ENCODE measurements around the gene STX2. TPM values are rescaled to one million over a fixed set of nuclear protein-coding genes. Genes with fewer than 3 reads are reported as not detected.
"Not testable (repeated sequence)": the region's sequence is repeated elsewhere in the genome, so short reads cannot be mapped to it uniquely, and the experiment has no call there.

STX2 gene
- total and polyA plus RNA-seq, 3 donors from 2014 or later = 27.3 to 39.5 (median 33.5) TPM

DNA sequence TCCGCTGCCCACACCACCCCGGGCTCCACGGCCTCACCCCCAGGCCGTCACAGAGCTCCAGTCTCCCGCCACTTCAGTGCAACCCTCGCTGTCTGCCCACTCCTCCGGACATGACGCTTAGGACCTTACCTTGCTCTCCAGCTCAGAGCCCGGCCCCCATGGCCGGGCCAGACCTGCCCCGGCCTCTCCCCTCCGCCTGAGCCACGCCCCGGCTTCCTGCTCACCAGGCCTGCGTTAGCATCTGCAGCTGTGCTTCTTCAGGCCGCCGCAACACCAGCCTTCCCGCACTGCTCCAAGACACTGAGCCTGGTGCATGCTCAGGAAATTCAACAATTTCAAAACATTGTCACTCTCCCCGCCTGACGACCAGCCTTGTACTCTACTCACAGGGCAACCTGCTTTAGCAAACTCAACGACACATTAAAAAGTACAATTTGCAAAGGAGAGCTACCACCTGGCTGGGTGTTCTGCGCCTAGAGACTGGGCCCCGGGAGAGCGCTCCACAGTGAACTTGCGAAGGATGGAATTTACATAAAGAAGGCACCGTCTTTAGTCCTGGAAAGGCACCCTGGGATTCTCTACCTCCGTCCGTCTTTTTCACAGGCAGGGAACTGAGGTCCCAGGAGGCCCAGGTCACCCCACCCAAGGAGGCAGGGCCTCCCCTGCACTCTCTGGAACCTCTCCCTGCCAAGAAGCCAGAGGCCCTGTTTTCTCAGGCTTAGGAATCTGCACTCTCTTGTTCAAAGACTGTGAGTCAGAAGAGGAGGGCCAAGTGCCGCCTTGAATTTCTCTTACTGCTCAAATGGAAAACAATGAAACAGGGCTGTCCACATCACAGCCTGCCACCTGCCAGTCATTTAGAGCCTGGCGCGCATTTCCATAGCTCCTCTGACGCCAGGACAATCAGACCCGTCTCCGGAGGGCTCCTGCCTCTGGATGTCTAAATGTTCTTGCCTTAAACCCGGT, 51.3 kb downstream of the STX2 start:
- 69 to 77% methylated on average over 33 to 35 of the region's 35 CpGs for WGBS, 2 donors
- intact Hi-C loops (cut with DNase I; ENCODE audit: low total_unique reads) = no loop called here
- Histone ChIP-seq H3K27me3 (no peaks in the 10 kb centered on the region), H3K4me1 (no peaks in the 10 kb centered on the region), H3K36me3 (ENCODE audit: low read depth, missing control alignments) (no peaks in the 10 kb centered on the region), H3K4me3 (no peak overlapping the region), H3K27ac (no peak overlapping the region), H3K9me3 (no peaks in the 10 kb centered on the region)
- TF ChIP-seq, protein P1, sequence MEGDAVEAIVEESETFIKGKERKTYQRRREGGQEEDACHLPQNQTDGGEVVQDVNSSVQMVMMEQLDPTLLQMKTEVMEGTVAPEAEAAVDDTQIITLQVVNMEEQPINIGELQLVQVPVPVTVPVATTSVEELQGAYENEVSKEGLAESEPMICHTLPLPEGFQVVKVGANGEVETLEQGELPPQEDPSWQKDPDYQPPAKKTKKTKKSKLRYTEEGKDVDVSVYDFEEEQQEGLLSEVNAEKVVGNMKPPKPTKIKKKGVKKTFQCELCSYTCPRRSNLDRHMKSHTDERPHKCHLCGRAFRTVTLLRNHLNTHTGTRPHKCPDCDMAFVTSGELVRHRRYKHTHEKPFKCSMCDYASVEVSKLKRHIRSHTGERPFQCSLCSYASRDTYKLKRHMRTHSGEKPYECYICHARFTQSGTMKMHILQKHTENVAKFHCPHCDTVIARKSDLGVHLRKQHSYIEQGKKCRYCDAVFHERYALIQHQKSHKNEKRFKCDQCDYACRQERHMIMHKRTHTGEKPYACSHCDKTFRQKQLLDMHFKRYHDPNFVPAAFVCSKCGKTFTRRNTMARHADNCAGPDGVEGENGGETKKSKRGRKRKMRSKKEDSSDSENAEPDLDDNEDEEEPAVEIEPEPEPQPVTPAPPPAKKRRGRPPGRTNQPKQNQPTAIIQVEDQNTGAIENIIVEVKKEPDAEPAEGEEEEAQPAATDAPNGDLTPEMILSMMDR (IDR thresholded peaks at IDR 0.05) = no peak
- no peak for TF ChIP-seq POLR2A (IDR thresholded peaks at IDR 0.05)
- DNase-seq = no peak

DNA sequence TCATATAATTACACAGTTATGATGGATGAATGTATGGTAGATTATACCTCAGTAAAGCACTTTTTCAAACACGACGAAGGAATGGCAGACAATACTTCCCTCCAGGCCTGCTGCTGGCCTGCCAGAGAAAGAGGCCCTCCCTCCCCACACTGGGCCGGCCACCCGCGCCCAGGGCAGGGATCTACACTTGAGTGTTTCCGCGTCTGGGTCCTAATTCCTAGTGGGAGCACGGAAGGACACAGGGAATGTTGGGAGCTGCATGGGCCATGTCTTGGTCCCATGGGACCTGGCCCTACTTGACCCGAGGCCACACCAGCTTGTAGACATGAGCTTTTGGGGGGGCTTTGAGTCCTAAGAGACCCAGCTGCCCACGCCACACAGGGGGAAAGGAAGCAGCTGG, 52.0 kb downstream of the STX2 start:
- no peak overlapping the region for H3K27ac ChIP-seq
- no peaks in the 10 kb centered on the region for H3K9me3 ChIP-seq
- H3K4me1 ChIP-seq = no peaks in the 10 kb centered on the region
- TF ChIP-seq, protein P1 (IDR thresholded peaks at IDR 0.05) = no peak
- TF ChIP-seq POLR2A (IDR thresholded peaks at IDR 0.05) = no peak
- 61 to 67% methylated on average over 10 of the region's 10 CpGs for WGBS, 2 donors
- DNase-seq = no peak
- no peak overlapping the region for H3K4me3 ChIP-seq
- H3K36me3 ChIP-seq (ENCODE audit: low read depth, missing control alignments) = no peaks in the 10 kb centered on the region
- intact Hi-C loops (cut with DNase I; ENCODE audit: low total_unique reads) = no loop called here
- no peaks in the 10 kb centered on the region for H3K27me3 ChIP-seq

DNA sequence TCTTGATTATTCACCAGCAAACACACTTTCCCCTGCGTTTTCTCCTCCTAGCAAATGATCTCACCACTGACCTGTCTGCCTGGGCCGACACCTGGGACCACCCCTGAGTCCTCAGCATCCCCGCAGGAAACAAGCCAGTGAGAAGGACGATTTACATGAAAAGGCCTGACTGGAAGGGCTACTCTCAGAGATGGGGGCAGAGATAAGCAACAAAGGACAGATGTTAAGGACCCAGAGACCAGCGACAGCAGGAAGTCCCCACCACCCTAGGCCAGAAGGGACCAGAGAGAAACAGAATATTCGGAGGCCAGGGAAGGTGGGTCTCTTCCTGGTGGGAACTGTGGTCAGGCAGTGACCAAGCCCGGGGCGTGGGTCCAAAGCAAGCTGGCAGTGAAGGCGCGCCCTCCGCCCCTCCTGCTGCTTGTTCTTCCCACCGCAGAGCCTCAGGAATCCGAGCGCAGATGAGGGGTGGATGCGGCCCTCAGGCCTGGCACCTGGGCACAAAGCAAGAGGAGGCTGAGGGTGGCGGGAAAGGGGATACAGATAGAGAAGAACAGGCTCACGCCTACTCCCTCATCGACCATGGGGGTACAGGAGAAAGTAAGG, 55.8 kb downstream of the STX2 start:
- Histone ChIP-seq H3K4me3 (no peak overlapping the region), H3K4me1 (no peaks in the 10 kb centered on the region), H3K27ac (no peak overlapping the region), H3K36me3 (ENCODE audit: low read depth, missing control alignments) (no peaks in the 10 kb centered on the region), H3K9me3 (no peaks in the 10 kb centered on the region), H3K27me3 (no peaks in the 10 kb centered on the region)
- 82% methylated on average over 18 of the region's 18 CpGs for WGBS, 2 donors
- TF ChIP-seq, protein P1 (IDR thresholded peaks at IDR 0.05) = no peak
- no peak for TF ChIP-seq POLR2A (IDR thresholded peaks at IDR 0.05)
- intact Hi-C loops (cut with DNase I; ENCODE audit: low total_unique reads) = no loop called here
- DNase-seq = no peak

DNA sequence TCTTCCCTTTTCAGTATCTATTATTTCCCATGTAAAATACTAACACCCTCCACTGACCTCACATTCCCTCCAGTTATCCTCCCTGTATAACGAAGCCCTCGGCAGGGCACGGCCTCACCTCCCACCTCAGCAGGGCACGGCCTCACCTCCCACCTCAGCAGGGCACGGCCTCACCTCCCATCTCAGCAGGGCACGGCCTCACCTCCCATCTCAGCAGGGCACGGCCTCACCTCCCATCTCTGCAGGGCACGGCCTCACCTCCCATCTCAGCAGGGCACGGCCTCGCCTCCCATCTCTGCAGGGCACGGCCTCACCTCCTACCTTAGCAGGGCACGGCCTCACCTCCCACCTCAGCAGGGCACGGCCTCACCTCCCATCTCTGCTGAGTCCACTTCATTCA, 56.8 kb downstream of the STX2 start:
- H3K4me3 ChIP-seq; H3K36me3 ChIP-seq (ENCODE audit: low read depth, missing control alignments); H3K27ac ChIP-seq; H3K4me1 ChIP-seq; intact Hi-C loops (cut with DNase I; ENCODE audit: low total_unique reads); H3K9me3 ChIP-seq; H3K27me3 ChIP-seq; DNase-seq: not testable (repeated sequence)
- WGBS, 2 donors = 87 to 91% methylated on average over 13 of the region's 13 CpGs

DNA sequence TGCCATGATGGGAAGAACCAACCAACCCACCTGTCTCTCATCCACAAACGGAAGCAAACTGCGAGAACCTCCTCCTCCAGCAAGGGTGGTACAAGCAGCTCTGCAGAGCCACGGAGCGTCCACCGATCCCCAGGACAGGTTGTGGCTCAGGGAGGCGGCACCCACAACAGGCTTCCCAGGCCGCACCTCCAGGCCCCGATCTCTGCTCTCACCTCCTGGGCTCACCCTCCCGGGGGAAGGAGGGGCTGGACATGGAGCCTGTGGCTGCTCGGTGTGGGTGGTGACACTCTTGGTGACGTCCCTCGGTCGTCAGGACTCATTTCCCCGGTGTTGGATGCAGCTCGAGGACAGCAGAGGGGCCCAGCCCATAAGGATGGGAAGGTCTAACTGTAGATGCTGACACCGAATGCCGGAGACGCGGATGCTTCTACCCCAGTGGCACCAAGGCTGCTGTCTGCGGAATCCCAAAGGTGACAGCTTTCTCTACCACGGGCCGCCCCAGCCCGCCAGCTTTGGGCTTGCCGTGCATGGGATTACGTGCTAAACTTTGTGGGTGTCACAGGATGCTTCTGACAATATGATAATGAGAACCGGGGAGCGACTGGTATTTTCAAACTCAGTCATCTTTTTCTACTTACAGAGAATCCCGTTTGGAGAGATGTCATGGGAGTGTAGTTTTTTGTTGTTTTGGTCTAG, 58.0 kb downstream of the STX2 start:
- intact Hi-C loops (cut with DNase I; ENCODE audit: low total_unique reads) = no loop called here
- no peaks in the 10 kb centered on the region for H3K36me3 ChIP-seq (ENCODE audit: low read depth, missing control alignments)

More for the DNA sequence above, 58.0 kb downstream of the STX2 start:
- Histone ChIP-seq H3K4me1 (peaks cover 8% of the 10 kb centered on the region), H3K27me3 (no peaks in the 10 kb centered on the region), H3K9me3 (no peaks in the 10 kb centered on the region), H3K27ac (no peak overlapping the region), H3K4me3 (no peak overlapping the region)
- TF ChIP-seq, protein P1 (IDR thresholded peaks at IDR 0.05) = no peak
- no peak for TF ChIP-seq POLR2A (IDR thresholded peaks at IDR 0.05)
- no peak for DNase-seq
- 87 to 88% methylated on average over 27 of the region's 28 CpGs for WGBS, 2 donors

Data from testis (tissue), 3 donors.